NOMO-1 treated with DMSO at 0.1 percent for 48 hours (cell line): ENCODE results near the gene M1AP.

ENCODE experiments used
- DNase-seq: peaks from one replicate; lab custom pipeline; 2025; ENCODE audit not compliant: unreplicated experiment; lab: John Stamatoyannopoulos, UW

Gene M1AP

GRCh38 chr2:74648009-74648443 lies at the start of gene M1AP:
Gene M1AP, minus strand, starts transcription at chr2:74648330. Its CDS starts 8,055 bp downstream, at chr2:74640275.
- no peak for DNase-seq

- no peak for DNase-seq
Measured at GRCh38 chr2:74696829-74697228, 48.7 kb upstream of the M1AP start.

- DNase-seq = no peak
Measured at GRCh38 chr2:74695663-74696062, 47.5 kb upstream of the M1AP start.

- DNase-seq = peak; percentile 66
Measured at GRCh38 chr2:74694281-74694680, 46.2 kb upstream of the M1AP start.

- peak; percentile 17 for DNase-seq
Measured at GRCh38 chr2:74693668-74694067, 45.5 kb upstream of the M1AP start.

- DNase-seq = peak; percentile 53
Measured at GRCh38 chr2:74693213-74693612, 45.1 kb upstream of the M1AP start.

GRCh38 chr2:74691929-74692328 lies 43.8 kb upstream of the M1AP start:
- no peak for DNase-seq

GRCh38 chr2:74690571-74690970 lies 42.4 kb upstream of the M1AP start:
- peak; percentile 79 for DNase-seq

GRCh38 chr2:74689671-74690070 lies 41.5 kb upstream of the M1AP start:
- DNase-seq = no peak

GRCh38 chr2:74688881-74689280 lies 40.8 kb upstream of the M1AP start:
- no peak for DNase-seq

GRCh38 chr2:74685408-74685807 lies 37.3 kb upstream of the M1AP start:
- DNase-seq = no peak

GRCh38 chr2:74682501-74682900 lies 34.4 kb upstream of the M1AP start:
- no peak for DNase-seq

GRCh38 chr2:74679615-74680014 lies 31.5 kb upstream of the M1AP start:
- DNase-seq = no peak

GRCh38 chr2:74676331-74676730 lies 28.2 kb upstream of the M1AP start:
- DNase-seq = no peak

GRCh38 chr2:74675090-74675489 lies 27.0 kb upstream of the M1AP start:
- no peak for DNase-seq

GRCh38 chr2:74673826-74674528 lies 25.8 kb upstream of the M1AP start:
- no peak for DNase-seq

- no peak for DNase-seq
Measured at GRCh38 chr2:74671479-74671878, 23.3 kb upstream of the M1AP start.

- no peak for DNase-seq
Measured at GRCh38 chr2:74670263-74670662, 22.1 kb upstream of the M1AP start.

GRCh38 chr2:74668087-74668486 lies 20.0 kb upstream of the M1AP start:
- DNase-seq = no peak

- no peak for DNase-seq
Measured at GRCh38 chr2:74659462-74659861, 11.3 kb upstream of the M1AP start.

- no peak for DNase-seq
Measured at GRCh38 chr2:74658516-74658915, 10.4 kb upstream of the M1AP start.

- DNase-seq = no peak
Measured at GRCh38 chr2:74655579-74655978, 7.4 kb upstream of the M1AP start.
